Measurements from ENCODE around the gene STRN3.

GRCh38 chr14:31026077-31026449 is at the start of gene STRN3:
- no peak for TF ChIP-seq POLR2A (IDR thresholded peaks at IDR 0.05)
- no peak for TF ChIP-seq CTCF (IDR thresholded peaks at IDR 0.05)
